Activated T-helper 1 cell treated with anti-CD3 and anti-CD28 coated beads, Interleukin-12 subunit alpha, Interleukin-12 subunit beta, Interleukin-2, Interleukin-4 antibody, amounts not matched to agents 30 ng/mL and 10 ng/mL and 1 ng/mL, durations not matched to agents 14 hours and 24 hours and 36 hours (primary cell): Measurements from ENCODE around the gene KREMEN2. TPM values are rescaled to one million over a fixed set of nuclear protein-coding genes. Genes with fewer than 3 reads are reported as not detected.
"Not testable (repeated sequence)": the region's sequence is repeated elsewhere in the genome, so short reads cannot be mapped to it uniquely, and the experiment has no call there.

Experiments used
- DNase-seq: peaks from one replicate; pipeline ENCODE4 v3.0.0; 2021; ENCODE audit warnings: low spot score
- H3K27ac Mint-ChIP-seq: one replicate; pipeline ENCODE4 v1.8.0; 2021; ENCODE audit warnings: mild to moderate bottlenecking, mixed read lengths
- H3K27me3 Mint-ChIP-seq: one replicate; pipeline ENCODE4 v1.8.0; 2022; ENCODE audit warnings: mild to moderate bottlenecking, moderate library complexity, mixed read lengths; ENCODE audit not compliant: insufficient read depth
- H3K36me3 Mint-ChIP-seq: one replicate; pipeline ENCODE4 v1.8.0; 2021; ENCODE audit warnings: low read depth, mixed read lengths
- H3K4me1 Mint-ChIP-seq: one replicate; pipeline ENCODE4 v1.8.0; 2021; ENCODE audit warnings: low read depth, mixed read lengths
- H3K4me3 Mint-ChIP-seq: one replicate; pipeline ENCODE4 v1.8.0; 2021; ENCODE audit warnings: mild to moderate bottlenecking, moderate library complexity, mixed read lengths
- H3K9me3 Mint-ChIP-seq: one replicate; pipeline ENCODE4 v1.8.0; 2021; ENCODE audit warnings: mixed read lengths
- intact Hi-C: fragments of 100-400 bp; cut with micrococcal nuclease; formaldehyde crosslinking; loops from one replicate; pipeline ENCODE4 v1.15.1; 2024
- total RNA-seq: library from RNA; stranded (reverse); gene quantifications from 2 replicates; pipeline ENCODE4 v1.2.3, GENCODE V29; 2022

Gene KREMEN2, protein sequence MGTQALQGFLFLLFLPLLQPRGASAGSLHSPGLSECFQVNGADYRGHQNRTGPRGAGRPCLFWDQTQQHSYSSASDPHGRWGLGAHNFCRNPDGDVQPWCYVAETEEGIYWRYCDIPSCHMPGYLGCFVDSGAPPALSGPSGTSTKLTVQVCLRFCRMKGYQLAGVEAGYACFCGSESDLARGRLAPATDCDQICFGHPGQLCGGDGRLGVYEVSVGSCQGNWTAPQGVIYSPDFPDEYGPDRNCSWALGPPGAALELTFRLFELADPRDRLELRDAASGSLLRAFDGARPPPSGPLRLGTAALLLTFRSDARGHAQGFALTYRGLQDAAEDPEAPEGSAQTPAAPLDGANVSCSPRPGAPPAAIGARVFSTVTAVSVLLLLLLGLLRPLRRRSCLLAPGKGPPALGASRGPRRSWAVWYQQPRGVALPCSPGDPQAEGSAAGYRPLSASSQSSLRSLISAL
- 0.10 and 0.18 TPM in 2 replicates for total RNA-seq

DNA sequence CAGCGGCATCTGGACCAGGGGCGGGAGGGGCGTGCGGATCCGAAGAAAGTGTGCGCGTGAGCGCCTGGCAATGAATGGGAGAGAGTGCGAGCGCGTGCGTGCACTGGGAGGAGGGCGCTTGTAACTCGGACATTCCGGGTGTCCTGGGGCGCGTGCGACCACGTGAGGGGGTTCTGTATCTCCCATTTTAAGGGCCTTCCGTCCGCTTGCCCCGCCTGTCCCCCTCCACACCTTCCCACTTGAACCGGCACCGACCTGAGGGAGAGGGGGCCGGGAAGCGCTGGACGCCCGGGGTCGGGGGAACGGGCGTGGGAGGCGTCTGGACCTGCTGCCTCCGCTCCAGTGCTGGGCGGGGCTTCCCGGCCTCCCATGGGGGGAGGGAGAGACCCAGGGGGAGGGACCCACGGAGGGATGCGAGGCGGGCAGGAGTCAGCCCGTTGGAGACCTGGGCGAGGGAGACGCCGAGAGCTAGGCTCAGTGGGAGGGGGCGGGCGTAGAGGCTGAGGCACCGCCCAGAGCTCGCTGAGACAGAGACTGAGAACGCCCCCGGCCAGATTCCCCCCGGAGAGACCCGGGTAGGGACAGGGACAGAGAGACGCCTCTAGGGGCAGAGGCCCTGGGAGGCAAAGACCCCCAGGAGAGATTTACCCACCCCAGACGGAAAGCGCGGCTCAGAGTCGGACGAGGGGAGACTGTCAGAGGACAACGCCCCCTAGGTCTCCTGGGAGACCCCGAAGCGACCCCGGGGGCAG is at the start of gene KREMEN2:
Gene KREMEN2, plus strand, starts transcription at position 553 of the 752 bp plus-strand sequence. CDS start 246 bp downstream, outside the sequence.
- DNase-seq, result peak; percentile 19
- intact Hi-C loops, result loop anchor here (2.0 kb wide), 1 partner anchor 59 kb away; no protein-coding TSS in a partner anchor
- Mint-ChIP-seq H3K27me3 (peaks cover 32% of the 10 kb centered on the region), H3K36me3 (no peaks in the 10 kb centered on the region), H3K4me3 (peak within 1 kb of the TSS; percentile 82), H3K4me1 (peaks cover 13% of the 10 kb centered on the region), H3K27ac (no peak within 1 kb of the TSS), H3K9me3 (no peaks in the 10 kb centered on the region)

DNA sequence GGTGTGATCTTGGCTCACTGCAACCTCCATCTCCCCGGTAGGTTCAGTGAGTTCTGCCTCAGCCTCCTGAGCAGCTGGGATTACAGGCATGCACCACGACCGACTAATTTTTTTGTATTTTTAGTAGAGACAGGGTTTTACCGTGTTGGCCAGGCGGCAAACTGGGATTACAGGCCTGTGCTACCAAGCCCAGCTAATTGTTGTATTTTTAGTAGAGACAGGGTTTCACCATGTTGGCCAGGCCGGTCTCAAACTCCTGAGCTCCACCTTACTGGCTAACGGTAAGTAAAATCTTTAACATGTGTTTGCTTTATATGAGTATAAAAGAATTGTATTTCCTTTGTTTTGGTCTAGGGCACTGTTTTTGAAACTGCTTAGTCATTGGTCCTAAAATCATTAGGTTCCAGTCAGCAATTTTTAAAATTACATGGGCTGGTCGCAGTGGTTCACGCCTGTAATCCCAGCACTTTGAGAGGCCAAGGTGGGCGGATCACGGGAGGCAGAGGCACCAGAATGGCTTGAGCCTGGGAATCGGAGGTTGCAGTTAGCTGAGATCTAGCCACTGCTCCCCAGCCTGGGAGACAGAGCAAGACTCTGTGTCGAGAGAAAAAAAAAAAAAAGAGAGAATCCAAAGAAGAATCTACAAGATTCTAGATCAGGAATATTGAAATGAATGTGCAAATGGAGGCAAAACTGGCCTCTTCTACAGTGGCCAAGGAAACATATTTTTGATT is 48.7 kb upstream of the KREMEN2 start:
- Mint-ChIP-seq H3K27ac (peak overlapping the region; percentile 58), H3K36me3 (peaks cover 19% of the 10 kb centered on the region), H3K4me3 (no peak overlapping the region), H3K27me3 (peaks cover 4% of the 10 kb centered on the region), H3K9me3 (no peaks in the 10 kb centered on the region), H3K4me1 (peaks cover 28% of the 10 kb centered on the region)
- no peak for DNase-seq
- intact Hi-C loops, result no loop called here

DNA sequence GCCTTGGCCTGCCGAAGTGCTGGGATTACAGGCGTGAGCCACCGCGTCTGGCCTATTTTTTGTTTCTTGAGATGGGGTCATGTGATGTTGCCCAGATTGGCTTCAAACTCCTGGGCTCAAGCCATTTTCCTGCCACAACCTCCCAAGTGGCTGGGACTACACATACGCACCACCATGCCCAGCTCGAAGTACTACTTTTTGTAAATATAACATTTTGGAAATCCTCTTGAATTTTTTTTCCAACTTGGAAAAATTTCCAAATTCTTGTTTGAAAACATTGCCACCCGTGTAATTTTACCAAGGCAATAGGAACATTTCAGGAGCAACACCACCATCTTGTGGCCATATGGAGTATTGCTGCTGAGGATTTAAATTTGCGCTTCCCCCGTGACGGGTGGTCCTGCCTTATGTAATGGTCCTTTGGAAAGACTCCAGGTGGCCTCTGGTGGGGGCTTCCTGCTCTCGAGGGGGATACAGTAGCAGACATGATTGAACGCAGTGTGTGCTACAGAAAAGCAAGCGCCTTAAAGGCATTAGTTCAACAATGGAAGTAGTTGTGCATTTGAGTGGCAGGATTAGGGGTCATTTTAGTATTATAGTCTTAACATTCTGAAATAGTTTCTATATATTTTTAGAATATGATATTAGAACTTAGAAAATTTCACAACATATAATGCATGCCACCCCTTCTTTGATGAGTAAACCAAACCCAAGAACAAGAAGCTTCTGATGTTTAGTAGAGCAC is 44.4 kb upstream of the KREMEN2 start:
- DNase-seq, result peak; percentile 43
- H3K4me1 Mint-ChIP-seq, result peaks cover 12% of the 10 kb centered on the region
- H3K9me3 Mint-ChIP-seq, result no peaks in the 10 kb centered on the region
- intact Hi-C loops, result loop anchor here (1.0 kb wide), 4 partner anchors 8 to 45 kb away; partner anchors contain the start of gene FLYWCH1
- H3K27ac Mint-ChIP-seq, result no peak overlapping the region
- no peak overlapping the region for H3K4me3 Mint-ChIP-seq
- no peaks in the 10 kb centered on the region for H3K27me3 Mint-ChIP-seq
- H3K36me3 Mint-ChIP-seq, result peaks cover 14% of the 10 kb centered on the region

DNA sequence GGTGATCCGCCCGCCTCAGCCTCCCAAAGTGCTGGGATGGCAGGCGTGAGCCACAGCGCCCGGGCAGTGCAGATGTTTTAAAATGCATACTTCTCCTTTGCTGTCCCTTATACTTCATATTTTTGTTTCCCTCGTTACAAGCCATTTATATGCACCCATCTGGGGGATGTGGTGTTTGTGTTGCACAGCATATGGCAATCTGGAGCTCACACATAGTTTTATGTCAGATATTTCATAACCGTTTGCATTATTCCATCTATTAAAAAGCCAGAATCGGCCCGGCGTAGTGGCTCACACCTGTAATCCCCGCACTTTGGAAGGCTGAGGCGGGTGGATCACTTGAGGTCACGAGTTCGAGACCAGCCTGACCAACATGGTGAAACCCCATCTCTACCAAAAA is 40.6 kb upstream of the KREMEN2 start:
- Mint-ChIP-seq H3K27me3 (no peaks in the 10 kb centered on the region), H3K36me3 (peaks cover 8% of the 10 kb centered on the region), H3K9me3 (no peaks in the 10 kb centered on the region), H3K4me1 (peaks cover 28% of the 10 kb centered on the region), H3K4me3 (no peak overlapping the region), H3K27ac (no peak overlapping the region)
- intact Hi-C loops, result no loop called here
- no peak for DNase-seq

DNA sequence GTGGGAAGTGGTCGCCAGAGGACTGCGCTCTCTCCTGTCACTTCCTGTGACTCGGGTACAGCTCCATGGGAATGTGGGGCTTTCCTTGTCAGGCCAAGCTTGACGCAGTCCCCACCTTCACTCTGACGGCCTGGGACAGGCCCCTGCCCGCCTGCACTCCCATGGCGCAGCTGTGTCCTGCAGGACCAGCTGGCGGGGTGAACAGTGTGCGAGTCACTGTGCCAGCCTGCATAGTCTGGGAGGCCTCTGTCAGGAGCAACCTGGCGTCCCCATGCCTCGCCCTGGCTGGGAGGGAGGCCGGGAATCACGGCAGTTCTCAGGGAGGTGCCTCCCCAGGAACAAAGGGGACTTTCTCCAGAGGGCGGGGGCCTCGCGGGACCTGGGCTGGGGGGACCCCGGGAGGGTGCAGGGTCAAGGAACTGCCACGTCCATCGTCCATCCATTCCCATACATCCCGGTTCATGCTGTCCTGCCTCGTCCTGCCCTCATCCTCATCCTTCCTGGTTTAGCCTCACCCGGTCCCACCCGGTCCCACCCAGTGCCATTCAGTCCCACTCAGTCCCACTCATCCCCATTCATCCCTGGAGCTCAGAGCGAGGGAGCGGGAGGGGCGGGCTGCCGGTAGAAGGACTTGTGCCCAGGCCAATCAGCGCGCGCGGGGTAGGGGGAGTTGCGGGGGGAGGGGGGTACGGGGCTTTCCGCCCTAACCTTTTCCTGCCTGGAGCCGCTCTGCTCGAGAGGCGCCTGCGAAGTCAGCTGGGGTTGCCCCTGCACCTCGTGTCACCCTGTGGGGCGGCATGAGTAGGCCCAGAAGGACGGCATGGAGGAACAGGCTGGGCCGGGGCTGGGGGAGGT is 38.9 kb upstream of the KREMEN2 start:
- Mint-ChIP-seq H3K4me3 (no peak overlapping the region), H3K4me1 (peaks cover 23% of the 10 kb centered on the region), H3K9me3 (no peaks in the 10 kb centered on the region), H3K36me3 (peaks cover 6% of the 10 kb centered on the region), H3K27me3 (no peaks in the 10 kb centered on the region), H3K27ac (no peak overlapping the region)
- intact Hi-C loops, result no loop called here
- DNase-seq, result no peak

DNA sequence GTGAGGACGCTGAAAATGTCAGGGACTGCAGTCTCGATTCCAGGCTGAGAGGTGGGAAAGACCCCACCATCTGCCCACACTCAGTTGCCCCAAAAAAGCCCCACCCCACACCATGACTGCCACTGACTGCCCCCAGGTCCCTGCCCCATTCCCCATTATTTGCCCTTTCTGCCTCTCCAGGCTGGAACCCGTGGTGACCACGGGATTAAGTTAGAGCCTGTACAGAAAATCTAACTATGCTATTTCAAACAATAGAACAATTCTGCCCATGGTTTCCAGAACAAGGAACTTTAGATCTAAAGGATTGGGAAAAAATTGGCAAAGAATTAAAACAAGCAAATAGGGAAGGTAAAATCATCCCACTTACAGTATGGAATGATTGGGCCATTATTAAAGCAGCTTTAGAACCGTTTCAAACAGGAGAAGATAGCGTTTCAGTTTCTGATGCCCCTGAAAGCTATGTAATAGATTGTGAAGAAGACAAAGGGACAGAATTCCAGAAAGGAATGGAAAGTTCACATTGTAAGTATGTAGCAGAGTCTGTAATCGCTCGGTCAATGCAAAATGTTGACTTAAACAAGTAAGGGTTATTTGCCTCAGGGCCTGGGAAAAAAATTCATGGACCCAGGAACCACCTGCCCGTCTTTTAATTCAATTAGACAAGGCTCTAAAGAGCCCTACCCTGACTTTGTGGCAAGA is 38.0 kb upstream of the KREMEN2 start:
- no peaks in the 10 kb centered on the region for H3K27me3 Mint-ChIP-seq
- intact Hi-C loops, result loop anchor here (2.0 kb wide), 1 partner anchor 51 kb away; no protein-coding TSS in a partner anchor
- H3K27ac Mint-ChIP-seq, result no peak overlapping the region
- no peak for DNase-seq
- H3K4me3 Mint-ChIP-seq, result no peak overlapping the region
- no peaks in the 10 kb centered on the region for H3K9me3 Mint-ChIP-seq
- H3K4me1 Mint-ChIP-seq, result peaks cover 23% of the 10 kb centered on the region
- peaks cover 6% of the 10 kb centered on the region for H3K36me3 Mint-ChIP-seq

DNA sequence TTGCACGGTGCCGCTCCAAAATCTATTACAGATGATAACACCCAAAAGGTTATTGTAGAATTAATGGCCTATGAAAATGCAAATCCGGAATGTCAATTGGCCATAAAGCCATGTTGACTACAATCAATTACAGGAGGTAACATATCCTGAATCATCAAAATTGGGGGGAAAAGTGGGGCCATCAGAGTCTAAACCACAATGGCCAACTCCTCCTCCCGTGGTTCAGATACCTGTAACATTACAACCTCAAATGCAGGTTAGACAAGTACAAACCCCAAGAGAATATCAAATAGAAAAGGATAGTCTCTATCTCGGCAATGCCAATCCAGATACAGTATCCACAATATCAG is 37.5 kb upstream of the KREMEN2 start:
- Mint-ChIP-seq H3K27ac (no peak overlapping the region), H3K4me3 (no peak overlapping the region)

DNA sequence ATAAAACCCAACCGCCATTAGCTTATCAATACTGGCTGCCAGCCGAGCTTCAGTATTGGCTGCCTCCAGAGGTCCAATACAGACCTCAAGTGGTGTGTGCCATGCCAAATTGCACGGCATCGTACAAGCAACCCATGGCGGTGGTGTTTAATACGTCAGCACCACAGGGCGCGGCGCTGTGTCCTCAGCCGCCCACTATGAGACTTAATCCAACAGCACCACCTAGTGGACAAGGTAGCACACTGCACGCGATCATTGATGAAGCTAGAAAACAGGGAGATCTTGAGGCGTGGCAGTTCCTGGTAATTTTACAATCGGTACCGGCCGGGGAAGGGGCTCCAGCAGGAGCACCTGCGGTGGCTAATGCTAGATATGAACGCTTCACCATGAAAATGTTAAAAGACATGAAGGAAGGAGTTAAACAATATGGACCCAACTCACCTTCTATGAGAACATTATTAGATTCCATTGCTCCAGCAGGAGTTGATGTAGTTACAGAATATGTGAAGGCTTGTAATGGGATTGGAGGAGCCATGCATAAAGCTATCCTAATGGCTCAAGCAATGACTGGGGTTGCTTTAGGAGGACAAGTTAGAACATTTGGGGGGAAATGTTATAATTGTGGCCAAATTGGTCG is 36.9 kb upstream of the KREMEN2 start:
- no peak overlapping the region for H3K27ac Mint-ChIP-seq
- intact Hi-C loops, result loop anchor here (1.0 to 2.0 kb wide), 4 partner anchors 8 to 52 kb away; partner anchors contain the start of gene FLYWCH1
- H3K9me3 Mint-ChIP-seq, result no peaks in the 10 kb centered on the region
- H3K36me3 Mint-ChIP-seq, result peaks cover 6% of the 10 kb centered on the region
- H3K4me3 Mint-ChIP-seq, result no peak overlapping the region
- DNase-seq, result peak; percentile 83
- H3K4me1 Mint-ChIP-seq, result peaks cover 21% of the 10 kb centered on the region
- no peaks in the 10 kb centered on the region for H3K27me3 Mint-ChIP-seq

More for the DNA sequence above, 37.5 kb upstream of the KREMEN2 start:
- Mint-ChIP-seq H3K36me3 (peaks cover 6% of the 10 kb centered on the region), H3K9me3 (no peaks in the 10 kb centered on the region), H3K4me1 (peaks cover 23% of the 10 kb centered on the region), H3K27me3 (no peaks in the 10 kb centered on the region)
- no peak for DNase-seq
- intact Hi-C loops, result loop anchor here (2.0 kb wide), 1 partner anchor 52 kb away; no protein-coding TSS in a partner anchor

DNA sequence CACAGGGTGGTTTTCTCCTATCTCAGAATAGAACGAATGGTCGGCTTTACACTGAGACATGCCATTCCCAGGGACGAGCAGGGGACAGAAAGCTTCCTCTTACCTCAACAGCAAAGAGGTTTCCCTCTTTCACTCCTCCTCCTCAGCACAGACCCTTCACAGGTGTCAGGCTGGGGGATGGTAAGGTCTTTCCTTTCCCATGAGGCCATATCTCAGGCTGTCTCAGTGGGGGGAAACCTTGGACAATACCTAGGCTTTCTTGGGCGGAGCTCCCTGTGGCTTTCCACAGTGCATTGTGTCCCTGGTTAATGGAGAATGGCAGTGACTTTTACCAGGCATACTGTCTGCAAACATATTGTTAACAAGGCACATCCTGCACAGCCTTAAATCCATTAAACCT is 35.9 kb upstream of the KREMEN2 start:
- H3K27ac Mint-ChIP-seq, H3K36me3 Mint-ChIP-seq, DNase-seq, intact Hi-C loops, H3K27me3 Mint-ChIP-seq, H3K9me3 Mint-ChIP-seq, H3K4me3 Mint-ChIP-seq: not testable (repeated sequence)
- peaks cover 16% of the 10 kb centered on the region for H3K4me1 Mint-ChIP-seq

DNA sequence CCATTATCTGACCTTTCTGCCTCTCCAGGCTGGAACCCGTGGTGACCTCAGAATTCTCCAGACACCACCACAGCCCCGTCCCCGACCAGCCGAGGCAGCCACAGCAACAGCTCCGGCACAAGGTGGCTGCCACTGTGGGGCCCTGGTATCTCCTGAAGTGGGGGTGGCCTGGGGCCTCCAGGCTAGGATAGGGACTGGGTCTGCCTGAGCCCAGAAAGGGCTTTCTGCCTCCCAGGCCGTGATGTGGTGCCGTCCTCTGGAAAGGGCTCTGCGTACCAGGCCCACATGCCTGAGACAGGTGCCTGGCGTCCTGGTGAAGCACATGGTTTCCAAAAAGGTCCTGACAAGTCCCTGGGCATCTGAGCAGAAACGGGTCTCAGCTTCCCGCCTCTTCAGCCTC is 35.3 kb upstream of the KREMEN2 start:
- intact Hi-C loops, result no loop called here
- Mint-ChIP-seq H3K27me3 (no peaks in the 10 kb centered on the region), H3K4me3 (no peak overlapping the region), H3K9me3 (no peaks in the 10 kb centered on the region), H3K36me3 (no peaks in the 10 kb centered on the region), H3K4me1 (peaks cover 16% of the 10 kb centered on the region), H3K27ac (no peak overlapping the region)
- no peak for DNase-seq

DNA sequence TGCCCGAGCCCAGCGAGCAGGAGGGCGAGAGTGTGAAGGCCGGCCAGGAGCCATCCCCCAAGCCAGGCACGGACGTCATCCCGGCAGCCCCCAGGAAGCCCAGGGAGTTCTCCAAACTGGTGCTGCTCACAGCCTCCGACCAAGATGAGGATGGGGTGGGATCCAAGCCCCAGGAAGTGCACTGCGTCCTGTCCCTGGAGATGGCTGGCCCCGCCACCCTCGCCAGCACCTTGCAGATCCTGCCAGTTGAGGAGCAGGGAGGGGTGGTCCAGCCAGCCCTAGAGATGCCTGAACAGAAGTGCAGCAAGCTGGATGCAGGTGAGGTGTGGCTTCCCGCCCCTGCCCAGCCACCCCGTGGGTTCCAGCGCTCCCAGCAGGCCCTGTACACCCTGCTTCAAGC is 34.4 kb upstream of the KREMEN2 start:
- Mint-ChIP-seq H3K27ac (no peak overlapping the region), H3K4me3 (no peak overlapping the region)
- intact Hi-C loops, result no loop called here

More for the DNA sequence above, 34.4 kb upstream of the KREMEN2 start:
- H3K36me3 Mint-ChIP-seq, result peaks cover 8% of the 10 kb centered on the region
- H3K9me3 Mint-ChIP-seq, result no peaks in the 10 kb centered on the region
- no peaks in the 10 kb centered on the region for H3K27me3 Mint-ChIP-seq
- DNase-seq, result no peak
- peaks cover 19% of the 10 kb centered on the region for H3K4me1 Mint-ChIP-seq
